Ovary (tissue), 9 donors: ENCODE results near the gene NOS1. TPM values are rescaled to one million over a fixed set of nuclear protein-coding genes. Genes with fewer than 3 reads are reported as not detected.

Experiments used
- DNase-seq, 5 donors: peaks; one replicate each; pipeline ENCODE4 v3.0.0-alpha.2; 2019 to 2020
- H3K27ac ChIP-seq, 2 donors: fragments of 200-600 bp; one replicate each; pipeline versions ENCODE4 v1.5.1 to v1.8.0; 2019 to 2022
- H3K27me3 ChIP-seq: fragments of 200-600 bp; one replicate; pipeline ENCODE4 v1.8.0; 2022
- H3K36me3 ChIP-seq: fragments of 200-600 bp; sonication (generic); one replicate; pipeline ENCODE4 v1.5.1; 2019
- H3K4me1 ChIP-seq: one replicate; pipeline ENCODE4 v1.8.1; 2013; ENCODE audit warnings: mild to moderate bottlenecking, moderate library complexity; ENCODE audit not compliant: insufficient read depth
- H3K4me3 ChIP-seq: fragments of 200-600 bp; sonication (generic); one replicate; pipeline ENCODE4 v1.5.1; 2017
- H3K9me3 ChIP-seq, 2 donors: fragments of 200-600 bp in 1 of 2; sonication (generic) in 1 of 2; one replicate each; pipeline versions ENCODE4 v1.5.1 to v1.8.1; 2013 to 2019; ENCODE audit warnings: mild to moderate bottlenecking in 1 of 2, moderate library complexity in 1 of 2
- CTCF ChIP-seq, 3 donors: fragments of 450-650 bp in 2 of 3; fragments of 200-600 bp in 1 of 3; IDR thresholded peaks; one replicate each; pipeline versions ENCODE4 v1.5.1 to v1.8.0; 2016 to 2022; ENCODE audit warnings: antibody characterized with exemption in 3 of 3, mild to moderate bottlenecking in 1 of 3
- EP300 ChIP-seq: sonication (generic); formaldehyde crosslinking; IDR thresholded peaks from one replicate; pipeline ENCODE4 v1.6.1; 2017; ENCODE audit warnings: antibody characterized with exemption
- POLR2A ChIP-seq: fragments of 450-650 bp; IDR thresholded peaks from one replicate; pipeline ENCODE4 v1.6.1; 2017; ENCODE audit warnings: antibody characterized with exemption, mild to moderate bottlenecking, moderate library complexity
- WGBS, 3 donors: extraction: QIAGEN DNeasy Blood & Tissue Kit in 1 of 3; methylation state at CpG; one replicate each; pipeline versions ENCODE4 v1.1.5 to v1.1.7; 2013 to 2017; 5-methylcytosine and 5-hydroxymethylcytosine counted together
- intact Hi-C, 4 donors: fragments of 100-400 bp; cut with DNase I; formaldehyde crosslinking; loops; one replicate each; pipeline versions ENCODE4 v1.11.0 to v1.15.1; 2022 to 2023
- polyA plus RNA-seq, 2 donors: library from polyadenylated mRNA; stranded (reverse); fragments of 200-250 nt in 1 of 2; fragments of 350-450 nt in 1 of 2; fragmentation: Illumina TruSeq in 1 of 2; extraction: RNeasy Lipid Tissue Mini Kit (QIAGEN cat#74804) in 1 of 2; gene quantifications; one replicate each; pipeline ENCODE4 v1.2.3, GENCODE V29; 2013 to 2014
- total RNA-seq, 7 donors: library from RNA; depleted of rRNA in 2 of 7; stranded (reverse); fragments of >200 nt in 2 of 7; fragmentation: NEBNext Ultra II Directional in 3 of 7; extraction: Animal tissue kit (Norgen Biotek cat#: 25700) in 3 of 7; gene quantifications; one replicate each; pipeline versions ENCODE4 v1.1.0 to v1.2.4, GENCODE V29; 2016 to 2023
- donor health status: DM: no; HTN: no; CAD: no; lungs with moderate emphysema.
- donor health status: DM: no; HTN: no; CAD: no.
- donor health status: Bipolar disorder and iron deficiency.
- donor health status: DM: yes; HTN: yes; CAD: no.
- donor health status: DM: no; HTN: no; CAD: no.
- donor health status: DM: yes; HTN: yes; CAD: no.

NOS1 gene
- total and polyA plus RNA-seq, 9 donors: 0.05 to 0.48 (median 0.22) TPM

- no peaks in the 10 kb centered on the region for H3K4me1 ChIP-seq
- H3K36me3 ChIP-seq: no peaks in the 10 kb centered on the region
- TF ChIP-seq POLR2A: no peak
- 8 to 11% (median 10%) methylated on average over 42 of the region's 42 CpGs for WGBS, 3 donors
- no peak for DNase-seq
- H3K27me3 ChIP-seq: no peaks in the 10 kb centered on the region
- no peaks in the 10 kb centered on the region for H3K9me3 ChIP-seq
- no peak overlapping the region for H3K4me3 ChIP-seq
- H3K27ac ChIP-seq: no peak overlapping the region
- intact Hi-C loops: no loop called here
These were observed 2.2 kb downstream of the NOS1 start for GRCh38 chr12:117359029-117359845.

GRCh38 chr12:117356048-117356447, 5.4 kb downstream of the NOS1 start:
- Histone ChIP-seq H3K27ac (no peak overlapping the region), H3K4me3 (no peak overlapping the region), H3K36me3 (no peaks in the 10 kb centered on the region), H3K27me3 (no peaks in the 10 kb centered on the region), H3K9me3 (no peaks in the 10 kb centered on the region), H3K4me1 (no peaks in the 10 kb centered on the region)
- WGBS, 3 donors: 9 to 22% (median 17%) methylated on average over 1 of the region's 1 CpG
- intact Hi-C loops: no loop called here
- TF ChIP-seq EP300 (no peak), CTCF (IDR thresholded peaks at IDR 0.05) (no peak), POLR2A (no peak)
- no peak for DNase-seq

- no peak for TF ChIP-seq POLR2A
- TF ChIP-seq EP300: no peak
- TF ChIP-seq CTCF (IDR thresholded peaks at IDR 0.05): no peak
- Histone ChIP-seq H3K4me3 (no peak overlapping the region), H3K27ac (no peak overlapping the region), H3K4me1 (no peaks in the 10 kb centered on the region), H3K9me3 (no peaks in the 10 kb centered on the region), H3K36me3 (no peaks in the 10 kb centered on the region), H3K27me3 (no peaks in the 10 kb centered on the region)
- no peak for DNase-seq
- intact Hi-C loops: no loop called here
These were observed 8.5 kb downstream of the NOS1 start for GRCh38 chr12:117352883-117353282.

- Histone ChIP-seq H3K9me3 (no peaks in the 10 kb centered on the region), H3K27ac (no peak overlapping the region), H3K27me3 (no peaks in the 10 kb centered on the region), H3K4me1 (no peaks in the 10 kb centered on the region), H3K4me3 (no peak overlapping the region), H3K36me3 (no peaks in the 10 kb centered on the region)
- 63 to 65% (median 65%) methylated on average over 9 of the region's 9 CpGs for WGBS, 3 donors
- no peak for TF ChIP-seq EP300
- TF ChIP-seq CTCF (IDR thresholded peaks at IDR 0.05): no peak
- no peak for TF ChIP-seq POLR2A
- no peak for DNase-seq
- intact Hi-C loops: no loop called here
These were observed 9.2 kb downstream of the NOS1 start for GRCh38 chr12:117352206-117352605.

- intact Hi-C loops: no loop called here
- 84 to 87% (median 85%) methylated on average over 4 of the region's 4 CpGs for WGBS, 3 donors
- DNase-seq: no peak
These were observed 11.3 kb downstream of the NOS1 start for GRCh38 chr12:117350140-117350539.

More at GRCh38 chr12:117350140-117350539, 11.3 kb downstream of the NOS1 start:
- TF ChIP-seq CTCF (IDR thresholded peaks at IDR 0.05) (no peak), EP300 (no peak), POLR2A (no peak)
- H3K4me1 ChIP-seq: no peaks in the 10 kb centered on the region
- H3K36me3 ChIP-seq: no peaks in the 10 kb centered on the region
- H3K4me3 ChIP-seq: no peak overlapping the region
- no peaks in the 10 kb centered on the region for H3K9me3 ChIP-seq
- H3K27me3 ChIP-seq: no peaks in the 10 kb centered on the region
- no peak overlapping the region for H3K27ac ChIP-seq
